Activated CD8-positive, alpha-beta memory T cell treated with anti-CD3 and anti-CD28 coated beads for 4 hours (primary cell): Measurements from ENCODE around the gene WNT1.

Experiments used
- DNase-seq, 2 donors: peaks; one replicate each; pipeline ENCODE4 v3.0.0-alpha.2; 2020; ENCODE audit warnings: low read depth in 2 of 2

Gene WNT1

DNA sequence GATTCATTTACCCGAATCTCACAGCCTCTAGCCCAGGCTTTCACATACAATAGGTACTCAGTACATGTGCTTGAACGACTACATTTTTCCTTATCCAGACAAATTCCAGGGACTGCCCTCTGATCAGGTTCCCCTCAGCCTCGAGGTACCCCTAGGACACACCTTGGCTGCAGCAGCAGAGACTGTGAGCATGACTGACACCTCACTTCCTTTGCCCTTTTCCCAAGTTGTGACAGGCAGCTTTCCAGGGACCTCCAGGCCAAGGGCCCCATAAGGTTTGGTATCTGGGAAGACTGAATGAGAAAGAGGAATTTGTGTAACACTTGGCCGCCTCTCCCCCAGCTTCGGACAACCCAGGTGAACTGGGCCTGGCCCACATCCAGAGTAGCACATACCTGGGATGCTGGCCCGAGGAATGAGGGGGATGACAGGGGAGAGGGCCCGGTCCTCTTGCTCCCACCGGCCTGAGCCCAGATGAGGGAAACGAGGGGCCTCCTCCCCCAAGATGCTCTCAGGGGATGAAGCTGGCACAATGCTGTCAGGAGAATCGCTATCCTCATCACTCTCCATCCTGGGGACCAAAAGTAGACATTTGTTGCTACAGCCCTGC, 50.6 kb downstream of the WNT1 start:
- no peak for DNase-seq

DNA sequence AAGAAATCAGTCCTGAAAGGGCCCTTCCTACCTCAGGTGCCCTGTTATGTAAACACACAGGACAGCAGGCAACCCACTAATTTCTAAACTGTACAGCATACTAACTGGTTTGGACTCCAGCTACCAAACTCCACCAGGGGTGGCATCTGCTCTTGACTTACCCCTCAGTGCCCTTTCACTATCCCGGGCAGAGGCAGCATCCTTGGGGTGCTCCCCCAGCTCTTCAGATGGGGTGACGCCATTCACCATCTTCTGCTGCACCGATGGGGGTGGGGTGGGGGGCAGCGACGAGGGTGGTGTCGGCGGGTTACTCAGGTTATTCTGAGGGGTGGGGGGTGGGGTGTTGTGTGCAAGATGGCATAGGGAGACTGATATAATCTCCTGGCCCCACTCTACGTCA, 52.0 kb downstream of the WNT1 start:
- DNase-seq, result no peak

DNA sequence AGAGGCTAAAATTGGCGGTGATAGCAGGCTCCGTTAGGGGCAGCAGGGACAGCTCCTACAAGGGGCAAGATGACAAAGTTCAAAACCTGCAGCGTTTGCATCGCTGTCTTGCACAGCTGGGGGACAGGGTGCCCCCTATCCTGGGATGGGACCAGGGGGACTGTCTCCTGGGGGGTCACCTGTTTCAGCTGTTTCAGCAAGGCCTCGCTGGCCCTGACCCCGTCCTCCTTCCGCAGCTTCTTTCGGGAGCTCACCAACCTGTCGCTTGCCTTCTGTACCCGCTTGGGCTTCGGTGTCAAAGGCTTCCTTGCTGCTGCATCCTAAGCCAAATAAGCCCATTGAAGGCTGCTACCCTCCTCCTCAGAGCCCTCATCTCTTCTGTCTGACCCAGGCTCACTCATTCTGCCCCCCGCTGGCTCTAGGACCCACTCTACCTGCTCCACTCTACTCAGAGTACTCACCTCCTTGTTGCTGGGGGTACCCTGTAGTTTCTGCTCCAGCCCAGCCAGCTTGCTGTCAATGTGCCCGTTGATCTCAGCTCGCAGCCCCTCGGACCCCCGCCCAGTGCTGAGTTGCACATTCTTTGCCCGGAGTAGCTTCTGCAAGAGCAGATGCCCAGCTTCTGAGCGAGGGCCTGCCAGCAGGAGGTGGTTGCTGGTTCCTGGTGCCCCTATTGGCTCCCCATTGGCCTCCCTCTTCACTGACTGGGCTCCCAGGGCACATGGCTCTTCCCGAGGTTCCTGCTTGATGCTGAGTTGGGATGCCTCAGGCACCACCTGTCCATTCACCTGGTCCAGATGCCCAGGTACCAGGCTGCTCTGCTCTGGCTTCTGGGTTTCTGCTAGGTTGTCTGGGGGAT, 52.8 kb downstream of the WNT1 start:
- DNase-seq, result no peak

DNA sequence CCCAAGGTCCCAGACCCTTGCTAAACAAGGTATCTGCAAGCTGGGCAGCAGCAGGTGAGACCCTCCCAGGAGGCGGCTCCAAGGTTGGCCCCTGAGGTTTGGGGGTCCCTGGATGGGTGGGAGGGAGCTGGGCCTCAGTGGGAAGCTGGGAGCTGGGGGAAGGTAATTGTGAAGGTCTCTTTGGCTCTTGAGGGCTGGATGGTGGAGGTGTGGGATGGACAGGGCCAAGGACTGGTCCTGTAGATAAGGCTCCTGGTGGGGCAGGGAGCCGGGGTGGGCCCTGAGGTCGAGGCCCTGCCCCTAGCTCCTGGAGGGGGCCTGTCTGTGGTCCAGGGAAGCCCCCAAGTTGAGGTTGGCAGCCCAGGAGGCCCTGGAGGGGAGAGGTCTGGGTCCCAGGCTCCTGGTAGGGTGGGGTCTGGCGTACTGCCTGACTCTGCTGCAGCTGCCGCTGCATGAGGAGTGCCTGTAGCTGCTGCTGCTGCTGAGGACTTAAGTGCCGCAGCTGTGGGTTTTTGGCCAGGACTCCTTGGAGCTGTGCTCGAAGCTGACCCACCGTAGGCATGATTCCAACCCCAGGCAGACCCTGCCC, 53.5 kb downstream of the WNT1 start:
- no peak for DNase-seq
